PC-9 (cell line): Measurements from ENCODE around the gene ZNF2. TPM values are rescaled to one million over a fixed set of nuclear protein-coding genes. Genes with fewer than 3 reads are reported as not detected.

Source experiments
- BruUV-seq: library from RNA; stranded (reverse); fragments of 400-500 nt; replicated peaks from 2 replicates; lab custom pipeline; 2021; lab: Mats Ljungman, UMichigan
- CTCF ChIA-PET: fragments of 300-600 bp; sonication (Branson Sonifier 250); formaldehyde crosslinking; loops from one replicate; lab custom pipeline; 2022; ENCODE audit warnings: antibody characterized with exemption; lab: Charles Lee
- POLR2A ChIA-PET: fragments of 300-600 bp; sonication (Branson Sonifier 250); formaldehyde crosslinking; loops from one replicate; lab custom pipeline; 2022; ENCODE audit warnings: antibody characterized with exemption; ENCODE audit not compliant: unreplicated experiment; lab: Charles Lee
- DNase-seq, 2 experiments: peaks; one replicate each; pipeline versions ENCODE4 v3.0.0 to v3.0.0-alpha.2; 2015 to 2022; ENCODE audit warnings: mixed read lengths in 1 of 2
- H2AFZ ChIP-seq: fragments of 200-600 bp; sonication (generic); 2 replicates; pipeline ENCODE4 v1.8.1; 2017; ENCODE audit warnings: antibody characterized with exemption
- H3F3A ChIP-seq: fragments of 200-600 bp; sonication (generic); 2 replicates; pipeline ENCODE4 v1.8.1; 2017; ENCODE audit warnings: antibody characterized with exemption, mild to moderate bottlenecking, low read depth; ENCODE audit not compliant: insufficient read depth
- H3K27ac ChIP-seq: fragments of 200-600 bp; sonication (generic); 2 replicates; pipeline ENCODE4 v1.6.1; 2016; ENCODE audit warnings: mixed run types
- H3K27me3 ChIP-seq: fragments of 200-600 bp; sonication (generic); 2 replicates; pipeline ENCODE4 v1.6.1; 2016; ENCODE audit warnings: low read depth, mixed run types; ENCODE audit not compliant: insufficient read depth
- H3K36me3 ChIP-seq: fragments of 200-600 bp; sonication (generic); 2 replicates; pipeline ENCODE4 v1.6.1; 2016; ENCODE audit warnings: low read depth, mixed run types
- H3K4me1 ChIP-seq: fragments of 200-600 bp; sonication (generic); replicated peaks from 2 replicates; pipeline ENCODE4 v1.6.1; 2016; ENCODE audit warnings: mixed run types; ENCODE audit not compliant: insufficient read depth
- H3K4me2 ChIP-seq: fragments of 200-600 bp; sonication (generic); 2 replicates; pipeline ENCODE4 v1.6.1; 2017; ENCODE audit warnings: mixed run types
- H3K4me3 ChIP-seq: fragments of 200-600 bp; sonication (generic); 2 replicates; pipeline ENCODE4 v1.6.1; 2016; ENCODE audit warnings: mixed run types
- H3K79me2 ChIP-seq: fragments of 200-600 bp; sonication (generic); 2 replicates; pipeline ENCODE4 v1.6.1; 2017; ENCODE audit warnings: low read depth, mixed run types
- H3K9me2 ChIP-seq: fragments of 200-600 bp; sonication (generic); 2 replicates; pipeline ENCODE4 v1.8.1; 2017; ENCODE audit warnings: mild to moderate bottlenecking; ENCODE audit not compliant: insufficient read depth
- H3K9me3 ChIP-seq: fragments of 200-600 bp; sonication (generic); 2 replicates; pipeline ENCODE4 v1.8.1; 2016; ENCODE audit warnings: low read depth; ENCODE audit not compliant: insufficient read depth
- H4K20me1 ChIP-seq: fragments of 200-600 bp; sonication (generic); 2 replicates; pipeline ENCODE4 v1.8.1; 2017; ENCODE audit not compliant: insufficient read depth
- CTCF ChIP-seq: fragments of 200-600 bp; sonication (generic); conservative IDR thresholded peaks from 2 replicates; pipeline ENCODE4 v1.6.1; 2017; ENCODE audit warnings: mixed run types, antibody characterized with exemption, mild to moderate bottlenecking, moderate library complexity
- EZH2 ChIP-seq: fragments of 200-600 bp; sonication (generic); IDR thresholded peaks from 2 replicates; pipeline ENCODE4 v1.8.0; 2017; ENCODE audit warnings: antibody characterized with exemption, low read depth
- intact Hi-C: fragments of 100-400 bp; cut with micrococcal nuclease; formaldehyde crosslinking; loops from one replicate; pipeline ENCODE4 v1.10.0; 2022; ENCODE audit not compliant: unreplicated experiment
- total RNA-seq: library from RNA; stranded (reverse); gene quantifications from 2 replicates; pipeline ENCODE4 v1.2.3, GENCODE V29; 2021

ZNF2 gene
- total RNA-seq, 1 experiment from 2014 or later = 4.9 TPM

- CTCF ChIA-PET = no interaction called here
- Histone ChIP-seq H3K27ac (no peak overlapping the region), H3K79me2 (no peaks in the 10 kb centered on the region), H3K4me1 (no peaks in the 10 kb centered on the region), H3F3A (no peaks in the 10 kb centered on the region), H2AFZ (no peak overlapping the region), H3K27me3 (no peaks in the 10 kb centered on the region), H4K20me1 (no peaks in the 10 kb centered on the region), H3K9me3 (peaks cover 20% of the 10 kb centered on the region), H3K4me3 (no peak overlapping the region), H3K9me2 (no peaks in the 10 kb centered on the region), H3K36me3 (peaks cover 48% of the 10 kb centered on the region), H3K4me2 (no peak overlapping the region)
- TF ChIP-seq CTCF (no peak), EZH2 (no peak)
- no peak for DNase-seq
- POLR2A ChIA-PET = no interaction called here
- intact Hi-C loops = no loop called here
- no TSS peak for BruUV-seq
Measured at GRCh38 chr2:95179451-95179850, 13.8 kb downstream of the ZNF2 start.

GRCh38 chr2:95181774-95182173 is 16.2 kb downstream of the ZNF2 start:
- Histone ChIP-seq H3K9me3 (peaks cover 20% of the 10 kb centered on the region), H3K79me2 (no peaks in the 10 kb centered on the region), H3K27me3 (no peaks in the 10 kb centered on the region), H3F3A (no peaks in the 10 kb centered on the region), H3K4me1 (no peaks in the 10 kb centered on the region), H3K9me2 (no peaks in the 10 kb centered on the region), H3K36me3 (peaks cover 48% of the 10 kb centered on the region), H3K4me3 (no peak overlapping the region), H3K4me2 (no peak overlapping the region), H3K27ac (no peak overlapping the region), H2AFZ (no peak overlapping the region), H4K20me1 (no peaks in the 10 kb centered on the region)
- no peak for DNase-seq
- TF ChIP-seq CTCF = no peak
- no peak for TF ChIP-seq EZH2
- POLR2A ChIA-PET = no interaction called here
- intact Hi-C loops = no loop called here
- BruUV-seq = no TSS peak
- CTCF ChIA-PET = no interaction called here

DNA sequence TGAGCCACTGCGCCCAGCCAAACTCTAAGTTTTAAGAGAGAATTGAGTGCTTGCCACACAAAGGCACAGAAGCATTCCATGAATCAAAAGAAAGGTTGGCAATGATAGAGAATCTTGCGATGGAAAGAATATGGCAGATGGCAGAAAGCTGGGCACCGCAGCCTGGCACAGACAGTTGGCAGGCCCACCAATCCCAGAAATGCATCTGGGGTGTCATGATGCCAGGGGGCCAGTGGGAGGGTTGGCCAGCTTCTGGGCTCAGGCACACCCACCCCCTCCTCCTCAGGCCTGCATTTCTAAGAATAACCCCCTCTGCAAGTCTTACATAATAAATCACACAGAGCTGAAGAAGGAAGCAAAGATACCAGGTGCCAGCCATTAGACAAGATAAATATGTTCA is 19.6 kb downstream of the ZNF2 start:
- no TSS peak for BruUV-seq
- Histone ChIP-seq H4K20me1 (no peaks in the 10 kb centered on the region), H3K4me2 (no peak overlapping the region), H3K27me3 (0 out of 2 replicates have a peak, but pooled peaks cover 7% of the 10 kb centered on the region), H3K9me2 (no peaks in the 10 kb centered on the region), H3K4me1 (no peaks in the 10 kb centered on the region), H3K36me3 (peaks cover 24% of the 10 kb centered on the region), H3K9me3 (peaks cover 16% of the 10 kb centered on the region), H3K27ac (no peak overlapping the region), H2AFZ (no peak overlapping the region), H3K79me2 (no peaks in the 10 kb centered on the region), H3K4me3 (no peak overlapping the region), H3F3A (no peaks in the 10 kb centered on the region)
- TF ChIP-seq EZH2 = no peak
- DNase-seq = no peak
- intact Hi-C loops = no loop called here
- ChIA-PET CTCF (no interaction called here), POLR2A (interaction anchor here (0.7 kb wide), 1 partner anchor 174 kb away, joined by 4 read pairs; no protein-coding TSS in a partner anchor)

DNA sequence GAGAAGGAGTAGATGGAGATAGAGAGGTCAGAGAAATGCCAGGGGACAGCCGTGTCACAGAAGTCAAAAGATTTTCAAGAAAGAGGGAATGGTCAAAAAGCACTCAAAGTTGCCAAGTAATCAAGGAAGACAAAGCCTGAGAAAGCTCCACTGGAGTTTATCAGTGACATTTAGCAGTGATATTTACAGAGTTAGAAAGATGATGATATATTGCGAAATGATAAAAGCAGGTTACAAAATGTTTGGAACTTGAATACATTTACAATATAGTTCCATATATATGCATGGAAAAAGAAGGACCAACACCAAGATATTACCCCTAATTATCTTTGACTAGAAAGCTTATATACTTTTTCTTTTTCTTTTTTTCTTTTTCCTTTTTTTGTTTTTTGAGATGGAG is 20.4 kb downstream of the ZNF2 start:
- no peaks in the 10 kb centered on the region for H3K9me2 ChIP-seq
- no peaks in the 10 kb centered on the region for H3K79me2 ChIP-seq
- POLR2A ChIA-PET = interaction anchor here (0.6 kb wide), 1 partner anchor 21 kb away, joined by 4 read pairs; the partner anchor contains the start of gene ZNF2
- H3F3A ChIP-seq = no peaks in the 10 kb centered on the region
- H2AFZ ChIP-seq = no peak overlapping the region
- intact Hi-C loops = no loop called here
- DNase-seq = no peak
- H3K4me1 ChIP-seq = no peaks in the 10 kb centered on the region
- H3K36me3 ChIP-seq = peaks cover 16% of the 10 kb centered on the region
- TF ChIP-seq CTCF (no peak), EZH2 (no peak)
- no peaks in the 10 kb centered on the region for H4K20me1 ChIP-seq
- no peak overlapping the region for H3K4me2 ChIP-seq
- no TSS peak for BruUV-seq
- CTCF ChIA-PET = no interaction called here
- H3K9me3 ChIP-seq = peaks cover 13% of the 10 kb centered on the region
- no peak overlapping the region for H3K4me3 ChIP-seq
- H3K27me3 ChIP-seq = peaks cover 15% of the 10 kb centered on the region
- H3K27ac ChIP-seq = no peak overlapping the region
